Lower lobe of right lung (tissue), 2 donors: ENCODE results near the gene TSPAN5. TPM values are rescaled to one million over a fixed set of nuclear protein-coding genes. Genes with fewer than 3 reads are reported as not detected.

Experiments used
- ATAC-seq, 2 donors: fragments of 200-7000 bp; cut with Tn5 transposase; one replicate each; pipeline ENCODE4 v1.9.1; 2020 to 2022; ENCODE audit warnings: mild to moderate bottlenecking in 2 of 2, moderate library complexity in 2 of 2
- DNase-seq: peaks from one replicate; pipeline ENCODE4 v3.0.0-alpha.2; 2020
- H3K27ac ChIP-seq: fragments of 200-600 bp; one replicate; pipeline ENCODE4 v1.8.0; 2022
- H3K27me3 ChIP-seq: fragments of 200-600 bp; one replicate; pipeline ENCODE4 v1.8.0; 2022; ENCODE audit warnings: low read depth
- H3K36me3 ChIP-seq: fragments of 200-600 bp; one replicate; pipeline ENCODE4 v1.8.0; 2022; ENCODE audit warnings: mild to moderate bottlenecking
- H3K4me1 ChIP-seq: fragments of 200-600 bp; one replicate; pipeline ENCODE4 v1.8.0; 2022
- H3K4me3 ChIP-seq: fragments of 200-600 bp; one replicate; pipeline ENCODE4 v1.8.0; 2022; ENCODE audit warnings: mild to moderate bottlenecking
- H3K9me3 ChIP-seq: fragments of 200-600 bp; one replicate; pipeline ENCODE4 v1.8.0; 2022
- CTCF ChIP-seq: fragments of 200-600 bp; IDR thresholded peaks from one replicate; pipeline ENCODE4 v1.8.0; 2022; ENCODE audit warnings: antibody characterized with exemption, mild to moderate bottlenecking
- intact Hi-C: fragments of 100-400 bp; cut with DNase I; formaldehyde crosslinking; loops from one replicate; pipeline ENCODE4 v1.11.0; 2022
- total RNA-seq: library from RNA; stranded (reverse); fragmentation: NEBNext Ultra II Directional; extraction: Animal tissue kit (Norgen Biotek cat#: 25700); gene quantifications from one replicate; pipeline ENCODE4 v1.2.1, GENCODE V29; 2021
- donor health status: DM: no; HTN: yes; CAD: no; lungs with severe emphysema.

Gene TSPAN5
- total RNA-seq, 1 donor from 2014 or later, result 5.7 TPM

GRCh38 chr4:98573791-98574190, 84.6 kb downstream of the TSPAN5 start:
- Histone ChIP-seq H3K4me1 (no peaks in the 10 kb centered on the region), H3K27me3 (no peaks in the 10 kb centered on the region), H3K36me3 (no peaks in the 10 kb centered on the region), H3K4me3 (no peak overlapping the region), H3K27ac (no peak overlapping the region), H3K9me3 (no peaks in the 10 kb centered on the region)
- no peak for TF ChIP-seq CTCF
- intact Hi-C loops, result no loop called here
- DNase-seq, result no peak
- peak; percentile 58 to 67 for ATAC-seq

DNA sequence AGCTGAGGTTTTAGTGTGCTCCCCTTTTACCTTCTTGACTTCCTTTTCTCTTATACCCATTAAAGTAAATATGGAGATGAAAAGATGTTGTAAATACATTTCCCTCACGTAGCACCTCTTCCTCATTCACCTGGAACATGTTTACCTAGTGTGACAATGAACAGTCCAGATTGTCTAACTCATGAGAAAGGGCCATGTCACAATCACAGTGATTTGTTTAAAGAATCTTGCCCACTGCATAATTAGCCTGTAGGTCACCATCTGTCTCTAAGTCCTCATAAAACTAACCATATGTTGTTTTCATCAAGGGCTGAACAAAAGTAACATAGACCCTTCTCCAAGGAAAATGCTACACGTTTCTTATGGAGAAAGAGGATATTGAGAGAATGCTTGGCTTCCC, 85.7 kb downstream of the TSPAN5 start:
- DNase-seq, result no peak
- H3K27ac ChIP-seq, result no peak overlapping the region
- no peaks in the 10 kb centered on the region for H3K4me1 ChIP-seq
- no peaks in the 10 kb centered on the region for H3K36me3 ChIP-seq
- H3K4me3 ChIP-seq, result no peak overlapping the region
- no peaks in the 10 kb centered on the region for H3K9me3 ChIP-seq
- intact Hi-C loops, result no loop called here
- no peak for ATAC-seq
- no peaks in the 10 kb centered on the region for H3K27me3 ChIP-seq
- TF ChIP-seq CTCF, result no peak

- Histone ChIP-seq H3K36me3 (no peaks in the 10 kb centered on the region), H3K4me3 (no peak overlapping the region), H3K27ac (no peak overlapping the region), H3K9me3 (no peaks in the 10 kb centered on the region), H3K27me3 (no peaks in the 10 kb centered on the region), H3K4me1 (no peaks in the 10 kb centered on the region)
- TF ChIP-seq CTCF, result no peak
- intact Hi-C loops, result no loop called here
- DNase-seq (no peak), ATAC-seq (no peak)
Measured at GRCh38 chr4:98571161-98571786, 87.1 kb downstream of the TSPAN5 start.

GRCh38 chr4:98570151-98570797, 88.1 kb downstream of the TSPAN5 start:
- Histone ChIP-seq H3K9me3 (no peaks in the 10 kb centered on the region), H3K27me3 (no peaks in the 10 kb centered on the region), H3K4me1 (no peaks in the 10 kb centered on the region), H3K27ac (no peak overlapping the region), H3K36me3 (no peaks in the 10 kb centered on the region), H3K4me3 (no peak overlapping the region)
- intact Hi-C loops, result no loop called here
- TF ChIP-seq CTCF, result no peak
- DNase-seq (no peak), ATAC-seq (no peak)

DNA sequence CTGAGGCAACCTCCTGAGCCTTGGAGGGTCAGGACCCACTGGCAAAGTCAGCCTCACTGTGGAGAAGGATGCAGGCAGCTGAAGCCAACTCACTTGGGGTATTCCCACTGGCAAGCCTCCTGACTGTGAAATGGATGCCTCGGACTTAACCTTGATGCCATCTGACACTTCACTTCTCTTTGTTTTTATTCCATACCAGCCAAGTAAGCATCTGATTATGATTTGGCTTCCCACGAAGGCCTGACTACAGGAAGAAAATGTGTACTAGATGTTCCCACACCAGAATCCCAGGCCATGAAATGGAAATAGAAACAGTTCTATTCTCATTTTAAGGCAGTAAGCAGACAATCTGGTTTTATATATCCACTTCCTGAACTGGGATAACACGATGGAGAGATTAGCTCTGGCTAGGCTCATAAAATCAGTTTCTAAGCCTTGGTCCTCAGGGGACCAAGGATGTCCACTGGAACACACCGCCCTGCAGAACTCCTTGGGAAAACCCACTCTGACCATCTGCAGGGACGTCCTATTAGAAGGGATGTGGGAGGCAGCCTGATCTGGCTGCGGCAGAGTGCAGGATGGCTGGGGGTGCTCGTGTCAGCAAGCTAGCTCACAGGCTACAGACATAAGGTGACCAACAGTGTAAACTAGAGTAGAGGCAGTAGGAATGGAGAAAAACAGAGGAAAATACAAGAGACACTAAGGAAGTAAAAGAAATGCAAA, 89.3 kb downstream of the TSPAN5 start:
- Histone ChIP-seq H3K4me3 (no peak overlapping the region), H3K9me3 (no peaks in the 10 kb centered on the region)
- intact Hi-C loops, result no loop called here

More for the DNA sequence above, 89.3 kb downstream of the TSPAN5 start:
- Histone ChIP-seq H3K36me3 (no peaks in the 10 kb centered on the region), H3K4me1 (no peaks in the 10 kb centered on the region), H3K27me3 (no peaks in the 10 kb centered on the region), H3K27ac (no peak overlapping the region)
- TF ChIP-seq CTCF, result no peak
- DNase-seq (no peak), ATAC-seq (no peak)
